Neural progenitor cell (in vitro differentiated cells): Measurements from ENCODE around the gene TRMT5. TPM values are rescaled to one million over a fixed set of nuclear protein-coding genes. Genes with fewer than 3 reads are reported as not detected.

Source experiments
- DNase-seq: peaks from one replicate; pipeline ENCODE4 v3.0.0-alpha.2; 2016; ENCODE audit warnings: low spot score
- H2AFZ ChIP-seq: fragments of 200-600 bp; sonication (generic); replicated peaks from 2 replicates; pipeline ENCODE4 v1.6.1; 2016; ENCODE audit warnings: antibody characterized with exemption
- H3F3A ChIP-seq: fragments of 200-600 bp; sonication (generic); 2 replicates; pipeline ENCODE4 v1.6.1; 2016; ENCODE audit warnings: antibody characterized with exemption, low read depth
- H3K27ac ChIP-seq: fragments of 200-600 bp; sonication (generic); 2 replicates; pipeline ENCODE4 v1.5.1; 2016; ENCODE audit warnings: mild to moderate bottlenecking
- H3K27me3 ChIP-seq: fragments of 200-600 bp; sonication (generic); 2 replicates; pipeline ENCODE4 v1.6.1; 2016; ENCODE audit warnings: mild to moderate bottlenecking, moderate library complexity
- H3K36me3 ChIP-seq: fragments of 200-600 bp; sonication (generic); 2 replicates; pipeline ENCODE4 v1.5.1; 2016
- H3K4me1 ChIP-seq: fragments of 200-600 bp; sonication (generic); 2 replicates; pipeline ENCODE4 v1.6.1; 2016; ENCODE audit warnings: mixed run types
- H3K4me2 ChIP-seq: fragments of 200-600 bp; sonication (generic); 2 replicates; pipeline ENCODE4 v1.6.1; 2016
- H3K4me3 ChIP-seq: fragments of 200-600 bp; sonication (generic); 2 replicates; pipeline ENCODE4 v1.5.1; 2016
- H3K79me2 ChIP-seq: fragments of 200-600 bp; sonication (generic); 2 replicates; pipeline ENCODE4 v1.6.1; 2016; ENCODE audit warnings: low read depth
- H3K9ac ChIP-seq: fragments of 200-600 bp; sonication (generic); 2 replicates; pipeline ENCODE4 v1.6.1; 2016
- H3K9me3 ChIP-seq: fragments of 200-600 bp; sonication (generic); 2 replicates; pipeline ENCODE4 v1.5.1; 2016; ENCODE audit warnings: low read depth
- H4K20me1 ChIP-seq: fragments of 200-600 bp; sonication (generic); 2 replicates; pipeline ENCODE4 v1.6.1; 2016; ENCODE audit warnings: low read depth
- H3K27ac Mint-ChIP-seq: 3 replicates; pipeline ENCODE4 v1.8.0; 2021; ENCODE audit warnings: mixed read lengths
- H3K27me3 Mint-ChIP-seq: 2 replicates; pipeline ENCODE4 v1.8.0; 2022; ENCODE audit warnings: low read depth, mild to moderate bottlenecking, inconsistent platforms, moderate library complexity, mixed read lengths; ENCODE audit not compliant: insufficient read depth
- H3K36me3 Mint-ChIP-seq: 3 replicates; pipeline ENCODE4 v1.8.0; 2021; ENCODE audit warnings: mixed read lengths
- H3K4me1 Mint-ChIP-seq: 3 replicates; pipeline ENCODE4 v1.8.0; 2021; ENCODE audit warnings: mixed read lengths
- H3K4me3 Mint-ChIP-seq: 3 replicates; pipeline ENCODE4 v1.8.0; 2021; ENCODE audit warnings: mild to moderate bottlenecking, moderate library complexity, mixed read lengths
- H3K9me3 Mint-ChIP-seq: 3 replicates; pipeline ENCODE4 v1.8.0; 2020; ENCODE audit warnings: mixed read lengths
- CTCF ChIP-seq: fragments of 200-600 bp; sonication (generic); IDR thresholded peaks from 2 replicates; pipeline ENCODE4 v1.5.1; 2017; ENCODE audit warnings: antibody characterized with exemption, mild to moderate bottlenecking
- EZH2 ChIP-seq: fragments of 200-600 bp; sonication (generic); IDR thresholded peaks from 2 replicates; pipeline ENCODE4 v1.6.1; 2017; ENCODE audit warnings: antibody characterized with exemption, mild to moderate bottlenecking, moderate library complexity
- EZH2phosphoT487 ChIP-seq: fragments of 200-600 bp; sonication (generic); IDR thresholded peaks from 2 replicates; pipeline ENCODE4 v1.6.1; 2017; ENCODE audit warnings: antibody characterized with exemption
- total RNA-seq: library from RNA; depleted of rRNA; stranded (reverse); fragments of >200 nt; gene quantifications from 2 replicates; pipeline ENCODE4 v1.2.3, GENCODE V29; 2015; ENCODE audit warnings: low replicate concordance

Gene TRMT5
- total RNA-seq, 1 donor from 2014 or later, result 25.7 TPM

DNA sequence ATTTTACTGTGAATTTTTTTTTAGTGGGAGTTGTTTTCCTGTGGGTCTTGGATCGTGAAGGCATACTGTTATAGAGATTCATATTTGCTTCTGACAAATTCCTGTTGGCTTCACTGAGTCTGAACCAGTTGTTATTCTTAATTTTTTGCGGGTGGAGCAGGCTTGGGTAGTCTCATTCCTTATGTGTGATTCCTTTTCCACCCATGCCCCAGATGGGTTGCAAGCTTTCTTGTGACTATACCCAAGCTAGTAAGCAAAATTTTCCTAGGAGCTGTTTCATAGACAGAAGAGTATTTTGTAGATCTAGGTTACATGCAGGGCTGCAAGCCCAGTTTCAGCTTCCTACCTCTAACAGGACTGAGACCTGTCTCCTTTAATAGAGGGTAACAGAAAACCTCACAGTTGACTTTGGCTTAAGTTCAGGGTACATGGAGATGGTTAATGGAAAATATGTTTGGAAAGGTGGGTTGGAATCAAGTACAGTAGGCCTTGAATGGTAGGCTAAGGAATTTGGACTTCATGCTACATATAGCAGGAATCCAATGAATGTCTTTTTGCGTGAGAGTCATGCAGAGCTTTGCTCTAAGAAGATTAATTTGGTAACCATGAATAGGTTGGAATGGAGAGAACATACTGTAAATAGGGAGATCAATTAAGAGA lies 29.0 kb downstream of the TRMT5 start:
- Histone ChIP-seq H3F3A (no peaks in the 10 kb centered on the region), H3K27ac (no peak overlapping the region), H4K20me1 (no peaks in the 10 kb centered on the region), H3K36me3 (peaks cover 8% of the 10 kb centered on the region), H3K4me1 (no peaks in the 10 kb centered on the region), H3K27me3 (no peaks in the 10 kb centered on the region), H3K4me2 (no peak overlapping the region), H3K79me2 (peaks cover 3% of the 10 kb centered on the region), H3K9me3 (no peaks in the 10 kb centered on the region), H2AFZ (no peak overlapping the region), H3K4me3 (no peak overlapping the region), H3K9ac (no peak overlapping the region)
- H3K27ac Mint-ChIP-seq, result no peak overlapping the region
- no peaks in the 10 kb centered on the region for H3K27me3 Mint-ChIP-seq
- H3K4me1 Mint-ChIP-seq, result no peaks in the 10 kb centered on the region
- TF ChIP-seq CTCF, result no peak
- no peak for TF ChIP-seq EZH2
- no peak for TF ChIP-seq EZH2phosphoT487
- peaks cover 6% of the 10 kb centered on the region for H3K36me3 Mint-ChIP-seq
- DNase-seq, result no peak
- H3K4me3 Mint-ChIP-seq, result no peak overlapping the region
- peaks cover 18% of the 10 kb centered on the region for H3K9me3 Mint-ChIP-seq

- H3K9ac ChIP-seq, result no peak overlapping the region
- no peaks in the 10 kb centered on the region for H3F3A ChIP-seq
- H4K20me1 ChIP-seq, result no peaks in the 10 kb centered on the region
- Mint-ChIP-seq H3K4me3 (no peak overlapping the region), H3K36me3 (no peaks in the 10 kb centered on the region), H3K27me3 (no peaks in the 10 kb centered on the region), H3K4me1 (peaks cover 9% of the 10 kb centered on the region), H3K9me3 (no peaks in the 10 kb centered on the region), H3K27ac (no peak overlapping the region)
- H3K79me2 ChIP-seq, result no peaks in the 10 kb centered on the region
- H3K4me2 ChIP-seq, result no peak overlapping the region
- H3K27ac ChIP-seq, result no peak overlapping the region
- no peaks in the 10 kb centered on the region for H3K36me3 ChIP-seq
- TF ChIP-seq EZH2 (no peak), CTCF (no peak), EZH2phosphoT487 (no peak)
- H3K27me3 ChIP-seq, result no peaks in the 10 kb centered on the region
- H3K4me1 ChIP-seq, result peaks cover 9% of the 10 kb centered on the region
- no peak overlapping the region for H3K4me3 ChIP-seq
- no peaks in the 10 kb centered on the region for H3K9me3 ChIP-seq
- no peak for DNase-seq
- H2AFZ ChIP-seq, result no peak overlapping the region
Measured at GRCh38 chr14:60946773-60947172, 34.1 kb downstream of the TRMT5 start.

- no peak overlapping the region for H3K27ac Mint-ChIP-seq
- H3K4me1 Mint-ChIP-seq, result peaks cover 9% of the 10 kb centered on the region
- Histone ChIP-seq H2AFZ (no peak overlapping the region), H3F3A (no peaks in the 10 kb centered on the region), H3K27me3 (no peaks in the 10 kb centered on the region), H4K20me1 (no peaks in the 10 kb centered on the region), H3K36me3 (no peaks in the 10 kb centered on the region), H3K9ac (no peak overlapping the region), H3K79me2 (no peaks in the 10 kb centered on the region), H3K4me2 (no peak overlapping the region), H3K4me3 (no peak overlapping the region), H3K27ac (no peak overlapping the region), H3K9me3 (no peaks in the 10 kb centered on the region), H3K4me1 (peaks cover 9% of the 10 kb centered on the region)
- H3K9me3 Mint-ChIP-seq, result no peaks in the 10 kb centered on the region
- no peak overlapping the region for H3K4me3 Mint-ChIP-seq
- peaks cover 2% of the 10 kb centered on the region for H3K36me3 Mint-ChIP-seq
- no peak for TF ChIP-seq EZH2
- TF ChIP-seq EZH2phosphoT487, result no peak
- TF ChIP-seq CTCF, result no peak
- no peak for DNase-seq
- H3K27me3 Mint-ChIP-seq, result no peaks in the 10 kb centered on the region
Measured at GRCh38 chr14:60945984-60946383, 34.9 kb downstream of the TRMT5 start.
